OCI-LY7 (cell line): ENCODE measurements around the gene MLN.

Experiments
- EZH2phosphoT487 ChIP-seq: fragments of 200-600 bp; sonication (generic); IDR thresholded peaks from 2 replicates; pipeline ENCODE4 v1.6.1; 2018; ENCODE audit warnings: low read depth, borderline replicate concordance, mild to moderate bottlenecking, mixed run types, antibody characterized with exemption, low read length, moderate library complexity, mixed read lengths
- TF ChIP-seq, protein P1 (sequence below): fragments of 200-600 bp; sonication (generic); conservative IDR thresholded peaks from 2 replicates; pipeline ENCODE4 v1.5.1; 2014; ENCODE audit warnings: mild to moderate bottlenecking, antibody characterized with exemption, low read length, moderate library complexity, mixed read lengths

DNA sequence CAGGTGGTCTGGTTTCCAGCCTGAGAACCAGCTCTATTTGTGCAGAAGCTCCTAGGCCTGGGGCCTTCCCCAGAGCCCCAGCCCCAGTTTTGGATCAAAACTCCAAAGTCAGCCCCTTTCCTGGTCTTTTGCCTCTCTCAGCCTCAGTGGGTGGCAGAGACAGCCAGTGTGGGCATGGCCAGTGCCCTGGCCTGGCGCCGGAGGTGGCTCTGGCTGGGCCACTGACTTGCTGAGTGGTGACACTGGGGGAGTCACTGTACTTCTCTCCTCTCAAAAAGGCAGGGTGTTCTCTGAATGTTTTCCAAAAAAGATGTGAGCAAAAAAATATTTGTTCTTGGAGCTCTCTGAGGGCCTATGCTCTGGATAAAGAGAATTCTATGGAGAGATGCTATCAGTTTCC, 20.0 kb upstream of the MLN start:
- no peak for TF ChIP-seq EZH2phosphoT487
- TF ChIP-seq, protein P1, sequence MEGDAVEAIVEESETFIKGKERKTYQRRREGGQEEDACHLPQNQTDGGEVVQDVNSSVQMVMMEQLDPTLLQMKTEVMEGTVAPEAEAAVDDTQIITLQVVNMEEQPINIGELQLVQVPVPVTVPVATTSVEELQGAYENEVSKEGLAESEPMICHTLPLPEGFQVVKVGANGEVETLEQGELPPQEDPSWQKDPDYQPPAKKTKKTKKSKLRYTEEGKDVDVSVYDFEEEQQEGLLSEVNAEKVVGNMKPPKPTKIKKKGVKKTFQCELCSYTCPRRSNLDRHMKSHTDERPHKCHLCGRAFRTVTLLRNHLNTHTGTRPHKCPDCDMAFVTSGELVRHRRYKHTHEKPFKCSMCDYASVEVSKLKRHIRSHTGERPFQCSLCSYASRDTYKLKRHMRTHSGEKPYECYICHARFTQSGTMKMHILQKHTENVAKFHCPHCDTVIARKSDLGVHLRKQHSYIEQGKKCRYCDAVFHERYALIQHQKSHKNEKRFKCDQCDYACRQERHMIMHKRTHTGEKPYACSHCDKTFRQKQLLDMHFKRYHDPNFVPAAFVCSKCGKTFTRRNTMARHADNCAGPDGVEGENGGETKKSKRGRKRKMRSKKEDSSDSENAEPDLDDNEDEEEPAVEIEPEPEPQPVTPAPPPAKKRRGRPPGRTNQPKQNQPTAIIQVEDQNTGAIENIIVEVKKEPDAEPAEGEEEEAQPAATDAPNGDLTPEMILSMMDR = no peak
